ENCODE data around the gene ARAP2. TPM values are rescaled to one million over a fixed set of nuclear protein-coding genes. Genes with fewer than 3 reads are reported as not detected.

Gene ARAP2
- total and polyA plus RNA-seq, 2 of the 13 experiments (the other 11 are each of a cell fraction or from before 2014, with no cell fraction given) = 0.37 to 1.4 TPM

GRCh38 chr4:36072529-36072928 lies 171.8 kb downstream of the ARAP2 start:
- in situ Hi-C loops (cut with HindIII; ENCODE audit: extremely low pct_ligation_motif_present, low pct_unique_long_range_greater_than_20kb) = no loop called here
- no peak overlapping the region for H3K4me2 ChIP-seq (ENCODE audit: low read depth, low read length)
- DNase-seq (ENCODE audit: low spot score) (no peak), ATAC-seq (no peak), FAIRE-seq (no peak)
- H3K4me3 ChIP-seq (replicated peaks in 1 of 3; ENCODE audit: insufficient read depth in 1 of 3, low read depth in 2 of 3, low read length in 3 of 3) = no peak overlapping the region
- TF ChIP-seq POLR2AphosphoS5 (IDR thresholded peaks at IDR 0.05; ENCODE audit: low read depth, low read length) (no peak), PBX3 (CRISPR knock-in tag; IDR thresholded peaks at IDR 0.05; ENCODE audit: borderline replicate concordance) (no peak), ZNF646 (CRISPR knock-in tag; IDR thresholded peaks at IDR 0.05) (no peak), STAT6 (CRISPR knock-in tag; IDR thresholded peaks at IDR 0.05; ENCODE audit: borderline replicate concordance) (no peak)
- H3K79me2 ChIP-seq (ENCODE audit: insufficient read depth, low read length) = no peaks in the 10 kb centered on the region
- CTCF ChIA-PET (ENCODE audit: low intra/inter-chr PET ratio, low total read pairs) = no interaction called here
- H3K9me3 ChIP-seq (ENCODE audit: low read length) = no peaks in the 10 kb centered on the region; the same call in 1 of the 2 replicates
- no peaks in the 10 kb centered on the region for H3K4me1 ChIP-seq (ENCODE audit: insufficient read depth, low read length)
- no peak overlapping the region for H3K9ac ChIP-seq (ENCODE audit: insufficient read depth, low read depth, low read length)
- intact Hi-C loops (cut with micrococcal nuclease; ENCODE audit: unreplicated experiment) = no loop called here
- 52% methylated on average over 3 of the region's 3 CpGs for WGBS (ENCODE audit: low lambda C conversion rate)
- no peaks in the 10 kb centered on the region for H3K36me3 ChIP-seq (replicated peaks in 1 of 2; ENCODE audit: control insufficient read depth in 1 of 2, insufficient read depth in 2 of 2, low read length in 2 of 2)
- no peaks in the 10 kb centered on the region for H4K20me1 ChIP-seq (ENCODE audit: insufficient read depth, low read length)
- no TSS peak for BruUV-seq (replicated peaks)
- H2AFZ ChIP-seq (ENCODE audit: low read length) = no peak overlapping the region
- no peak overlapping the region for H3K27ac ChIP-seq (ENCODE audit: extremely low read length, insufficient read depth, low read length)
- H3K27me3 ChIP-seq (ENCODE audit: control insufficient read depth in 1 of 2, insufficient read depth in 2 of 2, low read length in 2 of 2) = no peaks in the 10 kb centered on the region; a peak in 1 of 5 replicates
- POLR2A ChIA-PET = no interaction called here
